ENCODE data around the gene ZBTB21. TPM values are rescaled to one million over a fixed set of nuclear protein-coding genes. Genes with fewer than 3 reads are reported as not detected.

ZBTB21 gene
- total and polyA plus RNA-seq, 2 of the 4 experiments (the other 2 are of a cell fraction) = 6.8 to 12.0 TPM

DNA sequence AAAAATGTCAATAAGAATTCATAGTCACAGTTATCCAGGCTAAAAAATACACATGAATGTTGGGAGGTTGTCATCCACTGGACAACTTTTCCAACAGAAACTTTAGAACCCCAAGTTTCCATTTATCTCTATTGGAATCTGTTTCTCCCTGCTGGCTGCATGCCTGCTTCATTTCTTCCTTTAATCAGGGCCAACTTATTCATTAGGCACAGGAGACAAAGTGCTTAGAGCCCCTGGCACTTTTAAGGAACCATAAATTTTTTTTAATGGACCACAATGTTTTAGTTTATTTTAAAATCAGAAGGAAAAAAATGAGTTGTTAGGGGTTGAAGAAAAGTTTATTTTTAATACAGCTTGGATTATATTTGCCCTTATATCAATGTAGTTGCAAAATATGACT is 29.6 kb downstream of the ZBTB21 start:
- Histone ChIP-seq H3K9me3 (ENCODE audit: control insufficient read depth, insufficient read depth, low read length) (peaks cover 9% of the 10 kb centered on the region), H2AK9ac (replicated peaks; ENCODE audit: low read depth, low read length, poor library complexity) (no peak overlapping the region), H3K27me3 (ENCODE audit: control insufficient read depth, insufficient read depth, low read length) (no peaks in the 10 kb centered on the region), H3K23ac (ENCODE audit: low read depth, low read length) (no peak overlapping the region), H3K4me2 (ENCODE audit: low read depth, low read length) (no peak overlapping the region), H2BK15ac (ENCODE audit: low read depth, low read length) (no peak overlapping the region), H3K4me1 (ENCODE audit: control insufficient read depth, insufficient read depth, low read length) (no peaks in the 10 kb centered on the region), H3K4me3 (ENCODE audit: insufficient read depth, low read depth, low read length) (no peak overlapping the region), H2BK5ac (ENCODE audit: low read depth, low read length, poor library complexity, severe bottlenecking) (no peak overlapping the region), H3K36me3 (ENCODE audit: control insufficient read depth, insufficient read depth, low read length) (no peaks in the 10 kb centered on the region), H4K5ac (ENCODE audit: low read depth, low read length) (no peak overlapping the region), H3K14ac (replicated peaks; ENCODE audit: low read depth, low read length) (no peak overlapping the region), H3K9me1 (ENCODE audit: insufficient read depth, low read length) (no peaks in the 10 kb centered on the region), H2AFZ (replicated peaks; ENCODE audit: low read length, poor library complexity) (no peak overlapping the region), H3K9ac (ENCODE audit: low read depth, low read length) (no peak overlapping the region), H3K56ac (ENCODE audit: extremely low read depth, insufficient read depth, low read length) (no peak overlapping the region), H3K79me1 (ENCODE audit: low read depth in 1 of 2, low read length in 2 of 2) (no peaks in the 10 kb centered on the region), H2AK5ac (ENCODE audit: low read depth, low read length) (no peak overlapping the region), H3K27ac (ENCODE audit: insufficient read depth, low read length) (no peak overlapping the region), H3K4ac (ENCODE audit: low read depth, low read length) (no peak overlapping the region), H2BK20ac (ENCODE audit: low read depth, low read length) (no peak overlapping the region), H4K91ac (ENCODE audit: insufficient read depth, low read depth, low read length) (no peak overlapping the region), H2BK120ac (ENCODE audit: low read depth, low read length) (no peak overlapping the region), H4K20me1 (ENCODE audit: insufficient read depth, low read length) (no peaks in the 10 kb centered on the region), H3K18ac (ENCODE audit: low read depth, low read length) (no peak overlapping the region), H4K8ac (ENCODE audit: low read depth in 2 of 2, low read length in 2 of 2) (no peak overlapping the region)
- POLR2A ChIA-PET (ENCODE audit: unreplicated experiment) = no interaction called here
- no peak for DNase-seq
- CTCF ChIA-PET = no interaction called here
- no peak for ATAC-seq (ENCODE audit: low read depth)
- TF ChIP-seq BHLHE40 (IDR thresholded peaks at IDR 0.05; ENCODE audit: low read depth, low read length) = no peak
- no peak for TF ChIP-seq NFE2L2 (IDR thresholded peaks at IDR 0.05; ENCODE audit: low read depth, low read length)
- no peak for TF ChIP-seq SMC3 (IDR thresholded peaks at IDR 0.05; ENCODE audit: low read depth, low read length)
- TF ChIP-seq, protein P1, sequence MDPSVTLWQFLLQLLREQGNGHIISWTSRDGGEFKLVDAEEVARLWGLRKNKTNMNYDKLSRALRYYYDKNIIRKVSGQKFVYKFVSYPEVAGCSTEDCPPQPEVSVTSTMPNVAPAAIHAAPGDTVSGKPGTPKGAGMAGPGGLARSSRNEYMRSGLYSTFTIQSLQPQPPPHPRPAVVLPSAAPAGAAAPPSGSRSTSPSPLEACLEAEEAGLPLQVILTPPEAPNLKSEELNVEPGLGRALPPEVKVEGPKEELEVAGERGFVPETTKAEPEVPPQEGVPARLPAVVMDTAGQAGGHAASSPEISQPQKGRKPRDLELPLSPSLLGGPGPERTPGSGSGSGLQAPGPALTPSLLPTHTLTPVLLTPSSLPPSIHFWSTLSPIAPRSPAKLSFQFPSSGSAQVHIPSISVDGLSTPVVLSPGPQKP (IDR thresholded peaks at IDR 0.05; ENCODE audit: borderline replicate concordance, low read depth, low read length) = no peak
- TF ChIP-seq CHD1 (IDR thresholded peaks at IDR 0.05; ENCODE audit: low read depth, low read length) = no peak
- TF ChIP-seq POLR2A (IDR thresholded peaks at IDR 0.05; ENCODE audit: low read depth, low read length) = no peak
- no peak for TF ChIP-seq FOS (IDR thresholded peaks at IDR 0.05; ENCODE audit: low read depth, low read length)
- no peak for TF ChIP-seq MAFK (IDR thresholded peaks at IDR 0.05; ENCODE audit: low read depth, low read length)
- TF ChIP-seq, protein P2, sequence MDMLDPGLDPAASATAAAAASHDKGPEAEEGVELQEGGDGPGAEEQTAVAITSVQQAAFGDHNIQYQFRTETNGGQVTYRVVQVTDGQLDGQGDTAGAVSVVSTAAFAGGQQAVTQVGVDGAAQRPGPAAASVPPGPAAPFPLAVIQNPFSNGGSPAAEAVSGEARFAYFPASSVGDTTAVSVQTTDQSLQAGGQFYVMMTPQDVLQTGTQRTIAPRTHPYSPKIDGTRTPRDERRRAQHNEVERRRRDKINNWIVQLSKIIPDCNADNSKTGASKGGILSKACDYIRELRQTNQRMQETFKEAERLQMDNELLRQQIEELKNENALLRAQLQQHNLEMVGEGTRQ (IDR thresholded peaks at IDR 0.05; ENCODE audit: low read depth, low read length) = no peak
- TF ChIP-seq RFX5 (IDR thresholded peaks at IDR 0.05; ENCODE audit: low read depth, low read length) = no peak
- TF ChIP-seq RCOR1 (IDR thresholded peaks at IDR 0.05; ENCODE audit: insufficient replicate concordance, low read length) = no peak
- TF ChIP-seq MAZ (IDR thresholded peaks at IDR 0.05; ENCODE audit: borderline replicate concordance, low read depth, low read length) = no peak
- no peak for TF ChIP-seq RAD21 (IDR thresholded peaks at IDR 0.05; ENCODE audit: low read length)
- TF ChIP-seq, protein P3, sequence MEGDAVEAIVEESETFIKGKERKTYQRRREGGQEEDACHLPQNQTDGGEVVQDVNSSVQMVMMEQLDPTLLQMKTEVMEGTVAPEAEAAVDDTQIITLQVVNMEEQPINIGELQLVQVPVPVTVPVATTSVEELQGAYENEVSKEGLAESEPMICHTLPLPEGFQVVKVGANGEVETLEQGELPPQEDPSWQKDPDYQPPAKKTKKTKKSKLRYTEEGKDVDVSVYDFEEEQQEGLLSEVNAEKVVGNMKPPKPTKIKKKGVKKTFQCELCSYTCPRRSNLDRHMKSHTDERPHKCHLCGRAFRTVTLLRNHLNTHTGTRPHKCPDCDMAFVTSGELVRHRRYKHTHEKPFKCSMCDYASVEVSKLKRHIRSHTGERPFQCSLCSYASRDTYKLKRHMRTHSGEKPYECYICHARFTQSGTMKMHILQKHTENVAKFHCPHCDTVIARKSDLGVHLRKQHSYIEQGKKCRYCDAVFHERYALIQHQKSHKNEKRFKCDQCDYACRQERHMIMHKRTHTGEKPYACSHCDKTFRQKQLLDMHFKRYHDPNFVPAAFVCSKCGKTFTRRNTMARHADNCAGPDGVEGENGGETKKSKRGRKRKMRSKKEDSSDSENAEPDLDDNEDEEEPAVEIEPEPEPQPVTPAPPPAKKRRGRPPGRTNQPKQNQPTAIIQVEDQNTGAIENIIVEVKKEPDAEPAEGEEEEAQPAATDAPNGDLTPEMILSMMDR (conservative IDR thresholded peaks at IDR 0.05; ENCODE audit: low read depth, low read length) = no peak
- no peak for TF ChIP-seq MXI1 (IDR thresholded peaks at IDR 0.05; ENCODE audit: borderline replicate concordance, low read depth, low read length)
- no peak for TF ChIP-seq CEBPB (IDR thresholded peaks at IDR 0.05; ENCODE audit: low read depth, low read length)
- intact Hi-C loops (cut with micrococcal nuclease) (no loop called here), dilution Hi-C loops (cut with HindIII; ENCODE audit: low sequenced_read_pairs, unreplicated experiment) (no loop called here), in situ Hi-C loops (cut with MboI; ENCODE audit: low sequenced_read_pairs) (no loop called here)
- no TSS peak for BruUV-seq (replicated peaks)
